Stimulated activated CD4-positive, alpha-beta T cell treated with anti-CD3 and anti-CD28 coated beads, TNF-alpha, amount 100 ng/mL, for 4 hours (primary cell): Measurements from ENCODE around the gene GRM7.

Experiments
- DNase-seq, 3 experiments: peaks; one replicate each; pipeline ENCODE4 v3.0.0-alpha.2; 2020; ENCODE audit warnings: low read depth in 3 of 3

Gene GRM7

GRCh38 chr3:6971933-6972332, 111.0 kb downstream of the GRM7 start:
- no peak for DNase-seq

GRCh38 chr3:6985848-6986247, 124.9 kb downstream of the GRM7 start:
- no peak for DNase-seq

- no peak for DNase-seq
Observed at GRCh38 chr3:6989608-6990291, 128.8 kb downstream of the GRM7 start.

GRCh38 chr3:6994081-6994668, 133.3 kb downstream of the GRM7 start:
- no peak for DNase-seq

- DNase-seq = no peak
Observed at GRCh38 chr3:7000501-7000900, 139.6 kb downstream of the GRM7 start.

GRCh38 chr3:7001370-7001769, 140.5 kb downstream of the GRM7 start:
- no peak for DNase-seq

- no peak for DNase-seq
Observed at GRCh38 chr3:7015683-7016440, 154.9 kb downstream of the GRM7 start.

GRCh38 chr3:7025581-7026300, 164.8 kb downstream of the GRM7 start:
- no peak for DNase-seq

GRCh38 chr3:7029562-7029961, 168.6 kb downstream of the GRM7 start:
- DNase-seq = no peak

- no peak for DNase-seq
Observed at GRCh38 chr3:7038394-7038793, 177.5 kb downstream of the GRM7 start.

GRCh38 chr3:7062714-7063113, 201.8 kb downstream of the GRM7 start:
- DNase-seq = no peak

- DNase-seq = no peak
Observed at GRCh38 chr3:7070461-7070860, 209.5 kb downstream of the GRM7 start.

GRCh38 chr3:7074217-7074616, 213.3 kb downstream of the GRM7 start:
- DNase-seq = no peak

- DNase-seq = no peak
Observed at GRCh38 chr3:7075117-7075516, 214.2 kb downstream of the GRM7 start.

GRCh38 chr3:7075901-7076300, 215.0 kb downstream of the GRM7 start:
- no peak for DNase-seq

- no peak for DNase-seq
Observed at GRCh38 chr3:7082244-7082643, 221.3 kb downstream of the GRM7 start.

- no peak for DNase-seq
Observed at GRCh38 chr3:7086417-7086816, 225.5 kb downstream of the GRM7 start.

GRCh38 chr3:7095116-7095515, 234.2 kb downstream of the GRM7 start:
- no peak for DNase-seq

GRCh38 chr3:7100136-7100535, 239.2 kb downstream of the GRM7 start:
- DNase-seq = no peak

GRCh38 chr3:7106635-7107034, 245.7 kb downstream of the GRM7 start:
- DNase-seq = no peak

GRCh38 chr3:7112523-7113056, 251.7 kb downstream of the GRM7 start:
- no peak for DNase-seq

- no peak for DNase-seq
Observed at GRCh38 chr3:7144697-7145308, 283.9 kb downstream of the GRM7 start.
